Measurements from ENCODE around the gene PKP4. TPM values are rescaled to one million over a fixed set of nuclear protein-coding genes. Genes with fewer than 3 reads are reported as not detected.

The PKP4 gene
- total and polyA plus RNA-seq, 9 of the 15 experiments (the other 6 are each of a cell fraction or from before 2014, with no cell fraction given), result 24.6 to 99.1 (median 74.0) TPM

DNA sequence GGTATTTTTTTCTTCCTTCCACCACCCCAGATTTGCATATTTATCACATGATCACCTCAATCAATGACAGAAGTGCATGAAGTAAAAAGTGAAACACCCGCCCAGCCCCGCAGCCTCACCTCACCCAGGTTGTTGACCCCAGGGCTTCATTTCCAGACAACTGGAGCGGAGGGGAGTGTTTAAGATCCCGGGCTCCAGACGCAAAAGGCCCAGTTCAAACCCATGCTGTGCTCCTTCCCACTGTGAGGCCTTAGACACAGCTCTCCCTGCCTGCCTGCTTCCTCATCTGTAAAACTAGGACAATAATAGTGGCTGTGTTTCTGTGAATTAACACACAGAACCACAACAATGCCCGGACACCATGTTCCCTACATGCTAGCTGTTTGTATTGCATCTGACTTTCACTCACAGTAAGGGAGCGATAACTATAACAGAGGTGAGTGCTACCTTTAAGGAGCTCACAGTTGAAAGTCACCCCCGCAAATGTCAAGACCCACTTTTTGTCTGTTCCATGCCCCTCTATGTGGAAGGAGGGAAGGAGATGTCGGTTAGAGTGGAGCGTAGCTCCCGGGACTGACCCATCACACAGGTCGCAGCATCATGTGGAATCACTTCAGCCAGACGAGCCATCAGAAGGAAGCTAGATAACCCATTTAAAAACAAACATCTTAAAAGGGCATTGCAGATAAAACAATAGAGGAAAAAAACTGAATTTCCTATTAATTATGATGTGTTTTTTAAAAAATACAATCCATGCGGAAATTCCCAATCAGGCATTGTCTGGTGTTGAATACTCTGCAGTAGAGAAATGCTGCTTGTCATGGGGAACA is 260.8 kb downstream of the PKP4 start (continued):
- TF ChIP-seq, protein P1, sequence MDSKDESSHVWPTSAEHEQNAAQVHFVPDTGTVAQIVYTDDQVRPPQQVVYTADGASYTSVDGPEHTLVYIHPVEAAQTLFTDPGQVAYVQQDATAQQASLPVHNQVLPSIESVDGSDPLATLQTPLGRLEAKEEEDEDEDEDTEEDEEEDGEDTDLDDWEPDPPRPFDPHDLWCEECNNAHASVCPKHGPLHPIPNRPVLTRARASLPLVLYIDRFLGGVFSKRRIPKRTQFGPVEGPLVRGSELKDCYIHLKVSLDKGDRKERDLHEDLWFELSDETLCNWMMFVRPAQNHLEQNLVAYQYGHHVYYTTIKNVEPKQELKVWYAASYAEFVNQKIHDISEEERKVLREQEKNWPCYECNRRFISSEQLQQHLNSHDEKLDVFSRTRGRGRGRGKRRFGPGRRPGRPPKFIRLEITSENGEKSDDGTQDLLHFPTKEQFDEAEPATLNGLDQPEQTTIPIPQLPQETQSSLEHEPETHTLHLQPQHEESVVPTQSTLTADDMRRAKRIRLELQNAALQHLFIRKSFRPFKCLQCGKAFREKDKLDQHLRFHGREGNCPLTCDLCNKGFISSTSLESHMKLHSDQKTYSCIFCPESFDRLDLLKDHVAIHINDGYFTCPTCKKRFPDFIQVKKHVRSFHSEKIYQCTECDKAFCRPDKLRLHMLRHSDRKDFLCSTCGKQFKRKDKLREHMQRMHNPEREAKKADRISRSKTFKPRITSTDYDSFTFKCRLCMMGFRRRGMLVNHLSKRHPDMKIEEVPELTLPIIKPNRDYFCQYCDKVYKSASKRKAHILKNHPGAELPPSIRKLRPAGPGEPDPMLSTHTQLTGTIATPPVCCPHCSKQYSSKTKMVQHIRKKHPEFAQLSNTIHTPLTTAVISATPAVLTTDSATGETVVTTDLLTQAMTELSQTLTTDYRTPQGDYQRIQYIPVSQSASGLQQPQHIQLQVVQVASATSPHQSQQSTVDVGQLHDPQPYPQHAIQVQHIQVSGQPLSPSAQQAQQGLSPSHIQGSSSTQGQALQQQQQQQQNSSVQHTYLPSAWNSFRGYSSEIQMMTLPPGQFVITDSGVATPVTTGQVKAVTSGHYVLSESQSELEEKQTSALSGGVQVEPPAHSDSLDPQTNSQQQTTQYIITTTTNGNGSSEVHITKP (IDR thresholded peaks at IDR 0.05; ENCODE audit: partially characterized antibody), result no peak
- no peak for TF ChIP-seq FOS (IDR thresholded peaks at IDR 0.05; ENCODE audit: extremely low read depth, insufficient read length)
- no peak for TF ChIP-seq NCOR1 (IDR thresholded peaks at IDR 0.05)
- no peak for TF ChIP-seq NFIX (CRISPR knock-in tag; IDR thresholded peaks at IDR 0.05; ENCODE audit: low read depth)

DNA sequence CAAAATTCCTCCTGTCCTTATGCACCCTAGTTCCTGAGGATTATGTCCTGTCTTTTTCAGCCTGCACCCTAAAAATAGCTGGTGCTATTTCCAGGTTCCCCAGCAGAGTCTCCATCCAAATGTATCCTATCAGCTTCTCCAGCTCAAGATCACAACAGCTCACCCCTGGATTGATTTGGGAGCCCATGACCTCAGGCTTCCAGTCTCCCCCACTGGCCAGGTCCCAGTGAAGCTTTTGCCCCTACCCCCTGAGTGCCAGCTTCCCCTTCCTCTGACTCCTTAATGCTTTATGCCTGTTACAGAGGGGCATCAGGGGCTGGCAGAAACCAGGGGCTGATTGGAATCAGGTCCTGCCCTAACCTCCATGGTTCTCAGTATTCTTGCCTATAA is 261.4 kb downstream of the PKP4 start:
- FAIRE-seq, result no peak
- DNase-seq (ENCODE audit: extremely low read depth in 1 of 4, low spot score in 3 of 4), result no peak
- no peaks in the 10 kb centered on the region for H3K9me1 ChIP-seq (ENCODE audit: control insufficient read depth, insufficient read depth, low read length)
- no peaks in the 10 kb centered on the region for H3K79me2 ChIP-seq (ENCODE audit: control insufficient read depth, insufficient read depth, low read length)
- no peaks in the 10 kb centered on the region for H3K9me3 ChIP-seq (replicated peaks; ENCODE audit: control insufficient read depth, insufficient read depth, low read depth, low read length)
- in situ Hi-C loops (cut with MboI) (no loop called here), intact Hi-C loops (cut with micrococcal nuclease) (no loop called here)
- H3K4me1 ChIP-seq (replicated peaks in 1 of 2; ENCODE audit: control insufficient read depth in 2 of 2, insufficient read depth in 2 of 2, low read length in 2 of 2), result no peaks in the 10 kb centered on the region
- no peak overlapping the region for H3K27ac ChIP-seq (ENCODE audit: extremely low read depth, low read depth, low read length)
- no peaks in the 10 kb centered on the region for H4K20me1 ChIP-seq (replicated peaks; ENCODE audit: control insufficient read depth, insufficient read depth, low read length)
- no peak overlapping the region for H3K4me3 ChIP-seq
- no peaks in the 10 kb centered on the region for H3K36me3 ChIP-seq (ENCODE audit: control insufficient read depth, insufficient read depth, low read length)
- peaks cover 18 to 57% of the 10 kb centered on the region in 2 experiments for H3K27me3 ChIP-seq (ENCODE audit: control insufficient read depth in 2 of 2, insufficient read depth in 2 of 2, low read length in 2 of 2)
- ChIA-PET POLR2A (interaction anchor here (0.7 to 1.0 kb wide), 2 partner anchors 10 to 12 kb away, joined by 3 read pairs; no protein-coding TSS in a partner anchor), CTCF (ENCODE audit: low intra/inter-chr PET ratio) (no interaction called here)
- no peak for ATAC-seq
- no TSS peak for BruUV-seq (replicated peaks)
- no peak overlapping the region for H3K9ac ChIP-seq (ENCODE audit: insufficient read depth in 1 of 2, low read depth in 2 of 2, low read length in 2 of 2)
- no peak overlapping the region for H2AFZ ChIP-seq (ENCODE audit: low read depth, low read length)
- no peak overlapping the region for H3K4me2 ChIP-seq (ENCODE audit: insufficient read depth, low read length)
- TF ChIP-seq, protein P2, sequence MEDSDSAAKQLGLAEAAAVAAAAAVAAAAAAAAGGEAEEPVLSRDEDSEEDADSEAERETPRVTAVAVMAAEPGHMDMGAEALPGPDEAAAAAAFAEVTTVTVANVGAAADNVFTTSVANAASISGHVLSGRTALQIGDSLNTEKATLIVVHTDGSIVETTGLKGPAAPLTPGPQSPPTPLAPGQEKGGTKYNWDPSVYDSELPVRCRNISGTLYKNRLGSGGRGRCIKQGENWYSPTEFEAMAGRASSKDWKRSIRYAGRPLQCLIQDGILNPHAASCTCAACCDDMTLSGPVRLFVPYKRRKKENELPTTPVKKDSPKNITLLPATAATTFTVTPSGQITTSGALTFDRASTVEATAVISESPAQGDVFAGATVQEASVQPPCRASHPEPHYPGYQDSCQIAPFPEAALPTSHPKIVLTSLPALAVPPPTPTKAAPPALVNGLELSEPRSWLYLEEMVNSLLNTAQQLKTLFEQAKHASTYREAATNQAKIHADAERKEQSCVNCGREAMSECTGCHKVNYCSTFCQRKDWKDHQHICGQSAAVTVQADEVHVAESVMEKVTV (CRISPR knock-in tag; IDR thresholded peaks at IDR 0.05), result no peak
